K562 (cell line): ENCODE measurements around the gene SETDB1. TPM values are rescaled to one million over a fixed set of nuclear protein-coding genes. Genes with fewer than 3 reads are reported as not detected.
A peak's percentile ranks its signal among the peaks of the same experiment; 100 is the strongest.

Experiments used
- ARID4B ChIP-seq: sonication (generic); formaldehyde crosslinking; IDR thresholded peaks from 2 replicates; pipeline ENCODE4 v1.8.0; 2022; ENCODE audit warnings: mild to moderate bottlenecking, missing genetic modification reagents
- GABPB2 ChIP-seq: fragments of 250-450 bp; sonication (Bioruptor Pico); conservative IDR thresholded peaks from 2 replicates; pipeline ENCODE4 v1.5.1; 2021; ENCODE audit warnings: mild to moderate bottlenecking
- HNRNPH1 ChIP-seq: fragments of 200-400 bp; formaldehyde crosslinking; optimal IDR thresholded peaks from 2 replicates; pipeline ENCODE3; 2017; ENCODE audit warnings: low read depth, mild to moderate bottlenecking, low read length, moderate library complexity
- IRF1 ChIP-seq: sonication (generic); formaldehyde crosslinking; IDR thresholded peaks from 2 replicates; pipeline ENCODE4 v1.8.0; 2022; ENCODE audit warnings: missing genetic modification reagents, mild to moderate bottlenecking, borderline replicate concordance
- MITF ChIP-seq: IDR thresholded peaks from 2 replicates; pipeline ENCODE4 v1.6.1; 2014; ENCODE audit warnings: antibody characterized with exemption
- MYBL2 ChIP-seq, 2 experiments: fragments of 450-650 bp in 1 of 2; sonication (generic) in 1 of 2; formaldehyde crosslinking in 1 of 2; IDR thresholded peaks; 2 replicates each; pipeline versions ENCODE4 v1.6.1 to v1.8.1; 2017 to 2022; ENCODE audit warnings: borderline replicate concordance in 1 of 2, inconsistent platforms in 1 of 2, low read depth in 1 of 2, mild to moderate bottlenecking in 1 of 2, missing genetic modification reagents in 1 of 2, moderate library complexity in 1 of 2
- NCOR1 ChIP-seq: fragments of 450-650 bp; IDR thresholded peaks from 2 replicates; pipeline ENCODE4 v1.6.1; 2016; ENCODE audit warnings: mild to moderate bottlenecking, moderate library complexity
- SIN3B ChIP-seq: fragments of 450-650 bp; IDR thresholded peaks from 2 replicates; pipeline ENCODE4 v1.6.1; 2017; ENCODE audit warnings: low read depth, mild to moderate bottlenecking, moderate library complexity
- SIX5 ChIP-seq, 2 experiments: IDR thresholded peaks; 2 replicates each; pipeline ENCODE4 v1.6.1; 2011; ENCODE audit warnings: low read length in 2 of 2, borderline replicate concordance in 1 of 2, low read depth in 1 of 2, mild to moderate bottlenecking in 1 of 2, moderate library complexity in 1 of 2; ENCODE audit not compliant: insufficient read depth in 1 of 2
- SPI1 ChIP-seq: IDR thresholded peaks from 2 replicates; pipeline ENCODE4 v1.6.1; 2011; ENCODE audit warnings: low read depth, low read length, control low read depth, borderline replicate concordance
- TARDBP ChIP-seq: fragments of 450-650 bp; IDR thresholded peaks from 2 replicates; pipeline ENCODE4 v1.6.1; 2016
- U2AF2 ChIP-seq: fragments of 200-400 bp; formaldehyde crosslinking; optimal IDR thresholded peaks from 2 replicates; pipeline ENCODE3; 2017; ENCODE audit warnings: low read depth, mild to moderate bottlenecking, low read length
- WHSC1 ChIP-seq: IDR thresholded peaks from one replicate; pipeline ENCODE4 v1.6.1; 2012; ENCODE audit warnings: low read length, control low read depth, inconsistent platforms
- ZEB2 ChIP-seq: fragments of 450-650 bp; IDR thresholded peaks from 2 replicates; pipeline ENCODE4 v1.6.1; 2016
- ZNF143 ChIP-seq: sonication (generic); formaldehyde crosslinking; IDR thresholded peaks from 2 replicates; pipeline ENCODE4 v1.9.0; 2022; ENCODE audit warnings: mild to moderate bottlenecking, missing genetic modification reagents
- ZNF184 ChIP-seq: sonication (generic); formaldehyde crosslinking; IDR thresholded peaks from 2 replicates; pipeline ENCODE4 v1.5.0; 2020; ENCODE audit warnings: missing genetic modification reagents
- ZNF79 ChIP-seq: fragments of 250-450 bp; sonication (Bioruptor Pico); IDR thresholded peaks from 2 replicates; pipeline ENCODE4 v1.4.0; 2020; ENCODE audit warnings: low read depth, mild to moderate bottlenecking, moderate library complexity
- polyA plus RNA-seq, 8 experiments: library from polyadenylated mRNA; depleted of rRNA in 4 of 8; stranded (reverse) in 5 of 8; unstranded in 3 of 8; fragments of >200 nt; fragmentation: Nextera tagmentation in 2 of 8; fragmentation: Illumina TruSeq in 1 of 8; extraction: Ambion mirVana in 2 of 8; extraction: Trizol in 1 of 8; gene quantifications; 2 replicates each; pipeline versions ENCODE4 v1.2.1 to v1.2.3, GENCODE V29; 2011 to 2014; ENCODE audit warnings: inconsistent platforms in 1 of 8, missing spikeins in 1 of 8
- total RNA-seq, 7 experiments: library from RNA; depleted of rRNA in 6 of 7; stranded (reverse); fragments of >200 nt in 6 of 7; fragmentation: Illumina TruSeq in 2 of 7; extraction: Trizol in 2 of 7; gene quantifications; 2 replicates each; pipeline versions ENCODE4 v1.2.1 to v1.2.3, GENCODE V29; 2011 to 2021; ENCODE audit warnings: low replicate concordance in 1 of 7
- TF ChIP-seq, protein P1 (sequence below): fragments of 450-650 bp; IDR thresholded peaks from 2 replicates; pipeline ENCODE4 v1.6.1; 2017; ENCODE audit warnings: mild to moderate bottlenecking, moderate library complexity

The SETDB1 gene
- total and polyA plus RNA-seq, 9 of the 15 experiments (the other 6 are each of a cell fraction or from before 2014, with no cell fraction given), result 21.5 to 64.4 (median 42.0) TPM

GRCh38 chr1:150976879-150977694 lies 50.9 kb downstream of the SETDB1 start (continued):
- TF ChIP-seq SIN3B, result no peak
- TF ChIP-seq WHSC1, result no peak
- no peak for TF ChIP-seq IRF1 (CRISPR knock-in tag)
- peak; percentile 90 for TF ChIP-seq ZEB2
- TF ChIP-seq U2AF2, result no peak
- no peak for TF ChIP-seq ZNF79
- TF ChIP-seq NCOR1, result peak; percentile 92
- no peak for TF ChIP-seq SIX5 (IDR thresholded peaks at IDR 0.05; ENCODE audit: borderline replicate concordance in 1 of 2, insufficient read depth in 1 of 2, low read depth in 1 of 2, low read length in 2 of 2)
- TF ChIP-seq ZNF143 (CRISPR knock-in tag), result no peak
- peak; percentile 69; the same call in 1 of the 2 replicates for TF ChIP-seq SPI1
- TF ChIP-seq TARDBP, result no peak
- TF ChIP-seq HNRNPH1, result no peak
- TF ChIP-seq GABPB2 (CRISPR knock-in tag), result no peak
- peak; percentile 33; the same call in 1 of the 2 replicates for TF ChIP-seq ARID4B (CRISPR knock-in tag)
- TF ChIP-seq, protein P1, sequence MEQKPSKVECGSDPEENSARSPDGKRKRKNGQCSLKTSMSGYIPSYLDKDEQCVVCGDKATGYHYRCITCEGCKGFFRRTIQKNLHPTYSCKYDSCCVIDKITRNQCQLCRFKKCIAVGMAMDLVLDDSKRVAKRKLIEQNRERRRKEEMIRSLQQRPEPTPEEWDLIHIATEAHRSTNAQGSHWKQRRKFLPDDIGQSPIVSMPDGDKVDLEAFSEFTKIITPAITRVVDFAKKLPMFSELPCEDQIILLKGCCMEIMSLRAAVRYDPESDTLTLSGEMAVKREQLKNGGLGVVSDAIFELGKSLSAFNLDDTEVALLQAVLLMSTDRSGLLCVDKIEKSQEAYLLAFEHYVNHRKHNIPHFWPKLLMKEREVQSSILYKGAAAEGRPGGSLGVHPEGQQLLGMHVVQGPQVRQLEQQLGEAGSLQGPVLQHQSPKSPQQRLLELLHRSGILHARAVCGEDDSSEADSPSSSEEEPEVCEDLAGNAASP, result no peak
- TF ChIP-seq ZNF184, result no peak
- TF ChIP-seq MITF, result no peak
- TF ChIP-seq MYBL2 (IDR thresholded peaks at IDR 0.05; ENCODE audit: low read depth), result no peak
- no peak for TF ChIP-seq MYBL2 (CRISPR knock-in tag; IDR thresholded peaks at IDR 0.05; ENCODE audit: borderline replicate concordance)
